ENCODE measurements around the gene CRYBG1.
"Not testable (repeated sequence)": the region's sequence is repeated elsewhere in the genome, so short reads cannot be mapped to it uniquely, and the experiment has no call there.

CRYBG1 gene

GRCh38 chr6:106510090-106510970 lies 149.8 kb downstream of the CRYBG1 start:
- DNase-seq = peak; percentile 93

GRCh38 chr6:106511288-106512047 lies 151.0 kb downstream of the CRYBG1 start:
- peak; percentile 49 for DNase-seq

- peak; percentile 85 for DNase-seq
Observed at GRCh38 chr6:106512048-106512967, 151.8 kb downstream of the CRYBG1 start.

- no peak for DNase-seq
Observed at GRCh38 chr6:106512968-106513574, 152.6 kb downstream of the CRYBG1 start.

- peak; percentile 51 for DNase-seq
Observed at GRCh38 chr6:106513808-106514582, 153.5 kb downstream of the CRYBG1 start.

- no peak for DNase-seq
Observed at GRCh38 chr6:106514583-106514885, 154.0 kb downstream of the CRYBG1 start.

GRCh38 chr6:106515582-106515981 lies 155.1 kb downstream of the CRYBG1 start:
- DNase-seq = not testable (repeated sequence)

GRCh38 chr6:106516616-106517015 lies 156.1 kb downstream of the CRYBG1 start:
- no peak for DNase-seq

- peak; percentile 44 for DNase-seq
Observed at GRCh38 chr6:106517706-106518105, 157.2 kb downstream of the CRYBG1 start.

GRCh38 chr6:106518748-106519147 lies 158.2 kb downstream of the CRYBG1 start:
- DNase-seq = peak; percentile 38

- DNase-seq = peak; percentile 96
Observed at GRCh38 chr6:106519460-106520394, 159.2 kb downstream of the CRYBG1 start.

- DNase-seq = peak; percentile 96
Observed at GRCh38 chr6:106520711-106521401, 160.3 kb downstream of the CRYBG1 start.

- peak; percentile 47 for DNase-seq
Observed at GRCh38 chr6:106522562-106523250, 162.2 kb downstream of the CRYBG1 start.

- peak; percentile 67 for DNase-seq
Observed at GRCh38 chr6:106525107-106525881, 164.8 kb downstream of the CRYBG1 start.

GRCh38 chr6:106525882-106526275 lies 165.4 kb downstream of the CRYBG1 start:
- DNase-seq = no peak

GRCh38 chr6:106527117-106527516 lies 166.6 kb downstream of the CRYBG1 start:
- DNase-seq = no peak

GRCh38 chr6:106527979-106528378 lies 167.5 kb downstream of the CRYBG1 start:
- no peak for DNase-seq

GRCh38 chr6:106528521-106528920 lies 168.0 kb downstream of the CRYBG1 start:
- no peak for DNase-seq
